CD4-positive, CD25-positive, alpha-beta regulatory T cell (primary cell): Measurements from ENCODE around the gene C14orf119. TPM values are rescaled to one million over a fixed set of nuclear protein-coding genes. Genes with fewer than 3 reads are reported as not detected.

Experiments
- ATAC-seq, 2 donors: fragments of 150-1000 bp; cut with Tn5 transposase; one replicate each; pipeline ENCODE4 v1.10.0; 2021; ENCODE audit warnings: low read depth in 2 of 2, moderate number of reproducible peaks in 2 of 2, moderate library complexity in 1 of 2
- DNase-seq, 3 donors: peaks; one replicate each; pipeline versions ENCODE4 v3.0.0 to v3.0.0-alpha.2; 2012 to 2022; ENCODE audit warnings: mixed read lengths in 1 of 3
- H3K27ac ChIP-seq: one replicate; pipeline ENCODE4 v1.7.0; 2013; ENCODE audit warnings: mild to moderate bottlenecking, low read length; ENCODE audit not compliant: insufficient read depth, poor library complexity, severe bottlenecking
- H3K27me3 ChIP-seq: one replicate; pipeline ENCODE4 v1.7.0; 2013; ENCODE audit warnings: low read length; ENCODE audit not compliant: control insufficient read depth, insufficient read depth
- H3K36me3 ChIP-seq: one replicate; pipeline ENCODE4 v1.7.0; 2013; ENCODE audit warnings: mild to moderate bottlenecking, low read length, moderate library complexity; ENCODE audit not compliant: control insufficient read depth, insufficient read depth
- H3K4me1 ChIP-seq: 2 replicates; pipeline ENCODE4 v1.7.0; 2013; ENCODE audit warnings: mild to moderate bottlenecking, low read length; ENCODE audit not compliant: insufficient read depth, control insufficient read depth, poor library complexity, severe bottlenecking
- H3K4me3 ChIP-seq: one replicate; pipeline ENCODE4 v1.7.0; 2013; ENCODE audit warnings: low read depth, mild to moderate bottlenecking, low read length, moderate library complexity
- H3K9me3 ChIP-seq, 2 experiments: 1 replicate in 1 of 2; 2 replicates in 1 of 2; pipeline ENCODE4 v1.7.0; 2013; ENCODE audit warnings: low read length in 2 of 2, mild to moderate bottlenecking in 1 of 2, moderate library complexity in 1 of 2; ENCODE audit not compliant: control insufficient read depth in 2 of 2
- H3K27ac Mint-ChIP-seq, 3 donors: one replicate each; pipeline ENCODE4 v1.8.0; 2020 to 2022; ENCODE audit warnings: mild to moderate bottlenecking in 3 of 3, mixed read lengths in 3 of 3, moderate library complexity in 2 of 3
- H3K27me3 Mint-ChIP-seq: one replicate; pipeline ENCODE4 v1.8.0; 2022; ENCODE audit warnings: mild to moderate bottlenecking, mixed read lengths
- H3K36me3 Mint-ChIP-seq: one replicate; pipeline ENCODE4 v1.8.0; 2020; ENCODE audit warnings: mixed read lengths
- H3K4me1 Mint-ChIP-seq, 4 donors: one replicate each; pipeline ENCODE4 v1.8.0; 2020 to 2022; ENCODE audit warnings: mixed read lengths in 4 of 4, mild to moderate bottlenecking in 1 of 4
- H3K4me3 Mint-ChIP-seq, 4 donors: one replicate each; pipeline ENCODE4 v1.8.0; 2020 to 2022; ENCODE audit warnings: mild to moderate bottlenecking in 4 of 4, mixed read lengths in 4 of 4, moderate library complexity in 3 of 4
- H3K9me3 Mint-ChIP-seq, 7 donors: one replicate each; pipeline ENCODE4 v1.8.0; 2020 to 2022; ENCODE audit warnings: mixed read lengths in 7 of 7, mild to moderate bottlenecking in 3 of 7, moderate library complexity in 2 of 7
- polyA plus RNA-seq, 4 donors: library from polyadenylated mRNA; unstranded; fragments of 300-500 nt; fragmentation: Illumina TruSeq; gene quantifications; one replicate each; pipeline ENCODE4 v1.2.3, GENCODE V29; 2021
- total RNA-seq: library from RNA; stranded (reverse); gene quantifications from one replicate; pipeline ENCODE4 v1.2.3, GENCODE V29; 2022

Gene C14orf119
- total RNA-seq (13.6 TPM), polyA plus RNA-seq (100 to 1,000 TPM; 131 to 187 (median 156) TPM)

GRCh38 chr14:23095196-23096108, at the start of gene C14orf119:
TSS of gene C14orf119 (plus strand) at chr14:23095505. CDS start at chr14:23097659, 2,154 bp downstream.
- H3K9me3 Mint-ChIP-seq = no peaks in the 10 kb centered on the region
- H3K36me3 ChIP-seq = peaks cover 40% of the 10 kb centered on the region
- no peaks in the 10 kb centered on the region for H3K27me3 Mint-ChIP-seq
- H3K9me3 ChIP-seq = no peaks in the 10 kb centered on the region
- ATAC-seq = peak; percentile 91 to 93
- H3K36me3 Mint-ChIP-seq = peaks cover 24% of the 10 kb centered on the region
- peaks cover 14 to 43% (median 32%) of the 10 kb centered on the region in 4 donors for H3K4me1 Mint-ChIP-seq
- no peaks in the 10 kb centered on the region for H3K27me3 ChIP-seq
- H3K4me3 ChIP-seq = peak within 1 kb of the TSS; percentile 98
- H3K27ac ChIP-seq = peak within 1 kb of the TSS; percentile 99
- peaks cover 36% of the 10 kb centered on the region for H3K4me1 ChIP-seq
- no peak within 1 kb of the TSS for H3K4me3 Mint-ChIP-seq
- DNase-seq = peak; percentile 99 to 100 (median 100)
- H3K27ac Mint-ChIP-seq = no peak within 1 kb of the TSS

GRCh38 chr14:23047034-23047634, 48.2 kb upstream of the C14orf119 start:
- Mint-ChIP-seq H3K4me3 (peak overlapping the region in 1 of 4 donors; percentile 78), H3K4me1 (no peaks in the 10 kb centered on the region), H3K9me3 (no peaks in the 10 kb centered on the region), H3K27me3 (peaks cover 5% of the 10 kb centered on the region), H3K27ac (peak overlapping the region in 2 of 3 donors; percentile 32 to 45), H3K36me3 (no peaks in the 10 kb centered on the region)
- Histone ChIP-seq H3K4me3 (no peak overlapping the region), H3K36me3 (no peaks in the 10 kb centered on the region), H3K4me1 (no peaks in the 10 kb centered on the region), H3K9me3 (no peaks in the 10 kb centered on the region), H3K27me3 (no peaks in the 10 kb centered on the region), H3K27ac (no peak overlapping the region)
- ATAC-seq (no peak), DNase-seq (no peak)

GRCh38 chr14:23047751-23048693, 47.3 kb upstream of the C14orf119 start:
- Mint-ChIP-seq H3K4me3 (peak overlapping the region in 1 of 4 donors; percentile 78), H3K36me3 (no peaks in the 10 kb centered on the region), H3K9me3 (no peaks in the 10 kb centered on the region), H3K27me3 (peaks cover 5% of the 10 kb centered on the region), H3K4me1 (peaks cover 0 to 2% (median 0%) of the 10 kb centered on the region in 4 donors), H3K27ac (peak overlapping the region in 1 of 3 donors; percentile 45)
- Histone ChIP-seq H3K27me3 (no peaks in the 10 kb centered on the region), H3K9me3 (no peaks in the 10 kb centered on the region), H3K4me3 (no peak overlapping the region), H3K36me3 (no peaks in the 10 kb centered on the region), H3K4me1 (no peaks in the 10 kb centered on the region), H3K27ac (no peak overlapping the region)
- DNase-seq (no peak), ATAC-seq (no peak)

GRCh38 chr14:23049011-23049410, 46.3 kb upstream of the C14orf119 start:
- Mint-ChIP-seq H3K27ac (no peak overlapping the region), H3K9me3 (no peaks in the 10 kb centered on the region), H3K4me1 (peaks cover 0 to 3% (median 0%) of the 10 kb centered on the region in 4 donors), H3K36me3 (no peaks in the 10 kb centered on the region), H3K4me3 (no peak overlapping the region), H3K27me3 (peaks cover 5% of the 10 kb centered on the region)
- DNase-seq = no peak
- Histone ChIP-seq H3K27me3 (no peaks in the 10 kb centered on the region), H3K27ac (no peak overlapping the region), H3K36me3 (no peaks in the 10 kb centered on the region), H3K4me3 (no peak overlapping the region), H3K9me3 (no peaks in the 10 kb centered on the region), H3K4me1 (no peaks in the 10 kb centered on the region)
- no peak for ATAC-seq

GRCh38 chr14:23051141-23052057, 43.9 kb upstream of the C14orf119 start:
- Mint-ChIP-seq H3K36me3 (no peaks in the 10 kb centered on the region), H3K4me1 (peaks cover 0 to 10% (median 5%) of the 10 kb centered on the region in 4 donors), H3K4me3 (no peak overlapping the region), H3K27ac (no peak overlapping the region), H3K9me3 (no peaks in the 10 kb centered on the region), H3K27me3 (peaks cover 5% of the 10 kb centered on the region)
- Histone ChIP-seq H3K4me1 (peaks cover 5% of the 10 kb centered on the region), H3K27me3 (no peaks in the 10 kb centered on the region), H3K9me3 (no peaks in the 10 kb centered on the region), H3K27ac (no peak overlapping the region), H3K4me3 (no peak overlapping the region), H3K36me3 (no peaks in the 10 kb centered on the region)
- ATAC-seq = no peak
- no peak for DNase-seq

GRCh38 chr14:23052182-23052623, 43.1 kb upstream of the C14orf119 start:
- peaks cover 4% of the 10 kb centered on the region for H3K27me3 Mint-ChIP-seq
- Histone ChIP-seq H3K36me3 (no peaks in the 10 kb centered on the region), H3K27ac (no peak overlapping the region), H3K9me3 (no peaks in the 10 kb centered on the region), H3K4me3 (no peak overlapping the region), H3K27me3 (no peaks in the 10 kb centered on the region), H3K4me1 (peaks cover 13% of the 10 kb centered on the region)
- H3K4me1 Mint-ChIP-seq = peaks cover 0 to 17% (median 10%) of the 10 kb centered on the region in 4 donors
- peak overlapping the region in 1 of 4 donors; percentile 79 for H3K4me3 Mint-ChIP-seq
- H3K9me3 Mint-ChIP-seq = no peaks in the 10 kb centered on the region
- no peak for ATAC-seq
- peak overlapping the region in 1 of 3 donors; percentile 55 for H3K27ac Mint-ChIP-seq
- no peaks in the 10 kb centered on the region for H3K36me3 Mint-ChIP-seq
- DNase-seq = no peak
